Measurements from ENCODE around the gene ITGAL. TPM values are rescaled to one million over a fixed set of nuclear protein-coding genes. Genes with fewer than 3 reads are reported as not detected.

Gene ITGAL
- total RNA-seq, 1 experiment from 2014 or later: not detected

DNA sequence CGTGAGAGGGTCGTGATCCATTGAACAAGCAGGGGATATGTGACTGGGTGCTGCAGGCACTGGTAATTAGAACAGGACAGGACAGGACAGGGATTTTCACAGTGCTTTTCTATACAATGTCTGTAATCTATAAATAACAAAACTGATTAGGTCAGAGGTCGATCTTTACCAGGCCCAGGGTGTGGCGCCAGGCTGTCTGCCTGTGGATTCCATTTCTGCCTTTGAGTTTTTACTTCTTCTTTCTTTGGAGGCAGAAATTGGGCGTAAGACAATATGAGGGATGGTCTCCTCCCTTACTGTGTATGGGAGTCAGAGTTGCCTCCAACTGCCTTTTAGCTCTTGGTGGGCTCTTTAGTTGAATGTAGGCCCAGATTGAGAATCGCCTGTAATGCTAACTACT is 87.1 kb downstream of the ITGAL start:
- H3K27me3 Mint-ChIP-seq (ENCODE audit: low read depth): no peaks in the 10 kb centered on the region

More for the DNA sequence above, 87.1 kb downstream of the ITGAL start:
- Histone ChIP-seq H3K27ac (ENCODE audit: insufficient read length, low read depth, low read length) (no peak overlapping the region), H3K27me3 (ENCODE audit: insufficient read depth, low read length) (no peaks in the 10 kb centered on the region), H4K20me1 (ENCODE audit: control insufficient read depth, insufficient read depth, insufficient read length) (no peaks in the 10 kb centered on the region), H3K9ac (ENCODE audit: extremely low read depth, insufficient read length, low read length) (no peak overlapping the region), H3K23ac (ENCODE audit: insufficient read length, low read depth, low read length) (no peak overlapping the region), H4K8ac (replicated peaks; ENCODE audit: insufficient read length, low read depth, low read length) (no peak overlapping the region), H3K4me1 (ENCODE audit: insufficient read depth, low read length) (no peaks in the 10 kb centered on the region; the same call in 1 of the 2 replicates), H3K4ac (ENCODE audit: low read depth, low read length) (no peak overlapping the region), H2BK20ac (ENCODE audit: low read depth, low read length, poor library complexity, severe bottlenecking) (no peak overlapping the region), H3K56ac (ENCODE audit: insufficient read length, low read depth, low read length) (no peak overlapping the region), H3K9me3 (ENCODE audit: control insufficient read depth, low read depth, low read length) (no peaks in the 10 kb centered on the region), H4K5ac (ENCODE audit: insufficient read length, low read depth, low read length) (no peak overlapping the region), H2BK5ac (ENCODE audit: insufficient read length, low read length) (no peak overlapping the region), H3K14ac (ENCODE audit: insufficient read depth, low read length) (no peak overlapping the region), H2BK12ac (ENCODE audit: insufficient read length, low read depth, low read length) (no peak overlapping the region), H3K79me1 (ENCODE audit: insufficient read depth, low read depth, low read length, poor library complexity, severe bottlenecking) (no peaks in the 10 kb centered on the region), H2BK15ac (ENCODE audit: low read depth, low read length) (no peak overlapping the region), H3K4me2 (ENCODE audit: insufficient read depth, insufficient read length, low read length) (no peak overlapping the region), H3K79me2 (ENCODE audit: insufficient read depth, low read length) (no peaks in the 10 kb centered on the region), H2AK5ac (ENCODE audit: insufficient read length, low read length) (no peak overlapping the region), H4K91ac (ENCODE audit: insufficient read length, low read depth, low read length) (no peak overlapping the region), H2AFZ (ENCODE audit: low read length) (no peak overlapping the region), H2BK120ac (ENCODE audit: low read depth, low read length, poor library complexity, severe bottlenecking) (no peak overlapping the region), H3K18ac (ENCODE audit: insufficient read length, low read depth, low read length) (no peak overlapping the region), H3K23me2 (ENCODE audit: insufficient read length, low read depth, low read length, poor library complexity, severe bottlenecking) (peaks cover 8% of the 10 kb centered on the region), H3T11ph (ENCODE audit: low read length) (no peak overlapping the region)
- H3K27ac Mint-ChIP-seq: peak overlapping the region in 2 of 3 experiments; percentile 26 to 42; a peak in 3 of 7 replicates
- H3K4me1 Mint-ChIP-seq: peaks cover 14 to 22% of the 10 kb centered on the region in 2 experiments
- H3K36me3 Mint-ChIP-seq (ENCODE audit: insufficient read depth in 1 of 3, low read depth in 3 of 3): peaks cover 2 to 11% (median 10%) of the 10 kb centered on the region in 3 experiments
- TF ChIP-seq, protein P1, sequence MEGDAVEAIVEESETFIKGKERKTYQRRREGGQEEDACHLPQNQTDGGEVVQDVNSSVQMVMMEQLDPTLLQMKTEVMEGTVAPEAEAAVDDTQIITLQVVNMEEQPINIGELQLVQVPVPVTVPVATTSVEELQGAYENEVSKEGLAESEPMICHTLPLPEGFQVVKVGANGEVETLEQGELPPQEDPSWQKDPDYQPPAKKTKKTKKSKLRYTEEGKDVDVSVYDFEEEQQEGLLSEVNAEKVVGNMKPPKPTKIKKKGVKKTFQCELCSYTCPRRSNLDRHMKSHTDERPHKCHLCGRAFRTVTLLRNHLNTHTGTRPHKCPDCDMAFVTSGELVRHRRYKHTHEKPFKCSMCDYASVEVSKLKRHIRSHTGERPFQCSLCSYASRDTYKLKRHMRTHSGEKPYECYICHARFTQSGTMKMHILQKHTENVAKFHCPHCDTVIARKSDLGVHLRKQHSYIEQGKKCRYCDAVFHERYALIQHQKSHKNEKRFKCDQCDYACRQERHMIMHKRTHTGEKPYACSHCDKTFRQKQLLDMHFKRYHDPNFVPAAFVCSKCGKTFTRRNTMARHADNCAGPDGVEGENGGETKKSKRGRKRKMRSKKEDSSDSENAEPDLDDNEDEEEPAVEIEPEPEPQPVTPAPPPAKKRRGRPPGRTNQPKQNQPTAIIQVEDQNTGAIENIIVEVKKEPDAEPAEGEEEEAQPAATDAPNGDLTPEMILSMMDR (conservative IDR thresholded peaks at IDR 0.05): no peak
- no CpG with 5 or more reads among the region's 6 CpGs for WGBS (ENCODE audit: extremely low coverage, insufficient read length, low lambda C conversion rate)
- H3K9me3 Mint-ChIP-seq: no peaks in the 10 kb centered on the region
- H3K4me3 Mint-ChIP-seq: peak overlapping the region in 1 of 2 experiments; percentile 19; a peak in 2 of 5 replicates
- no peak for DNase-seq

All from H9 (cell line).